PC-3 (cell line): ENCODE data around the gene LIN54. TPM values are rescaled to one million over a fixed set of nuclear protein-coding genes. Genes with fewer than 3 reads are reported as not detected.
"Not testable (repeated sequence)": the region's sequence is repeated elsewhere in the genome, so short reads cannot be mapped to it uniquely, and the experiment has no call there.

Experiments used
- ATAC-seq: fragments of 200-7000 bp; cut with Tn5 transposase; 2 replicates; pipeline ENCODE4 v1.9.1; 2020; ENCODE audit warnings: mild to moderate bottlenecking, moderate library complexity
- BruUV-seq: library from RNA; stranded (reverse); fragments of 400-500 nt; replicated peaks from 2 replicates; lab custom pipeline; 2021; lab: Mats Ljungman, UMichigan
- CTCF ChIA-PET: fragments of 300-600 bp; sonication (Branson Sonifier 250); formaldehyde crosslinking; loops from one replicate; lab custom pipeline; 2022; ENCODE audit warnings: antibody characterized with exemption; lab: Charles Lee
- POLR2A ChIA-PET: fragments of 300-600 bp; sonication (Branson Sonifier 250); formaldehyde crosslinking; loops from one replicate; lab custom pipeline; 2022; ENCODE audit warnings: antibody characterized with exemption; ENCODE audit not compliant: unreplicated experiment; lab: Charles Lee
- DNase-seq: peaks from one replicate; pipeline ENCODE4 v3.0.0-alpha.2; 2015
- H2AFZ ChIP-seq: fragments of 300-600 bp; sonication (generic); 2 replicates; pipeline ENCODE4 v1.6.0; 2016; ENCODE audit warnings: antibody characterized with exemption, low read length
- H3F3A ChIP-seq: fragments of 300-600 bp; sonication (generic); one replicate; pipeline ENCODE4 v1.6.0; 2017; ENCODE audit warnings: antibody characterized with exemption, low read length, control low read depth, mild to moderate bottlenecking; ENCODE audit not compliant: unreplicated experiment
- H3K27ac ChIP-seq: fragments of 300-600 bp; sonication (generic); 2 replicates; pipeline ENCODE4 v1.5.1; 2016; ENCODE audit warnings: mild to moderate bottlenecking, low read length
- H3K27me3 ChIP-seq: fragments of 300-600 bp; sonication (generic); 2 replicates; pipeline ENCODE4 v1.6.1; 2016; ENCODE audit warnings: low read length, mixed read lengths
- H3K36me3 ChIP-seq: fragments of 300-600 bp; sonication (generic); 2 replicates; pipeline ENCODE4 v1.6.1; 2016; ENCODE audit warnings: low read depth, mixed run types, low read length, mixed read lengths
- H3K4me1 ChIP-seq: fragments of 300-600 bp; sonication (generic); 2 replicates; pipeline ENCODE4 v1.5.1; 2016; ENCODE audit warnings: low read length; ENCODE audit not compliant: insufficient read depth
- H3K4me2 ChIP-seq: fragments of 300-600 bp; sonication (generic); 2 replicates; pipeline ENCODE4 v1.6.0; 2016; ENCODE audit warnings: low read length
- H3K4me3 ChIP-seq: fragments of 300-600 bp; sonication (generic); 2 replicates; pipeline ENCODE4 v1.5.1; 2016; ENCODE audit warnings: mild to moderate bottlenecking, low read length, mixed read lengths
- H3K79me2 ChIP-seq: fragments of 300-600 bp; sonication (generic); 2 replicates; pipeline ENCODE4 v1.6.1; 2017; ENCODE audit warnings: low read length, mixed read lengths
- H3K9ac ChIP-seq: fragments of 300-600 bp; sonication (generic); 2 replicates; pipeline ENCODE4 v1.6.0; 2016; ENCODE audit warnings: mild to moderate bottlenecking, low read length
- H3K9me2 ChIP-seq: fragments of 300-600 bp; sonication (generic); replicated peaks from 2 replicates; pipeline ENCODE4 v1.6.1; 2016; ENCODE audit warnings: mixed run types, low read length, mixed read lengths
- H3K9me3 ChIP-seq: fragments of 300-600 bp; sonication (generic); 2 replicates; pipeline ENCODE4 v1.6.1; 2016; ENCODE audit warnings: low read length, mixed read lengths
- H4K20me1 ChIP-seq: fragments of 300-600 bp; sonication (generic); 2 replicates; pipeline ENCODE4 v1.6.1; 2016; ENCODE audit warnings: low read length, mixed read lengths
- CTCF ChIP-seq: fragments of 300-600 bp; sonication (generic); conservative IDR thresholded peaks from 2 replicates; pipeline ENCODE4 v1.5.1; 2017; ENCODE audit warnings: antibody characterized with exemption, low read depth, mild to moderate bottlenecking, low read length
- EZH2 ChIP-seq: fragments of 300-600 bp; sonication (generic); IDR thresholded peaks from one replicate; pipeline ENCODE4 v1.6.1; 2017; ENCODE audit warnings: antibody characterized with exemption, mild to moderate bottlenecking, low read length; ENCODE audit not compliant: unreplicated experiment
- EZH2phosphoT487 ChIP-seq: fragments of 300-600 bp; sonication (generic); IDR thresholded peaks from 2 replicates; pipeline ENCODE4 v1.6.1; 2018; ENCODE audit warnings: mild to moderate bottlenecking, antibody characterized with exemption, low read length, borderline replicate concordance
- intact Hi-C: fragments of 100-400 bp; cut with micrococcal nuclease; formaldehyde crosslinking; loops from 2 replicates; pipeline ENCODE4 v1.9.0; 2023
- total RNA-seq: library from RNA; depleted of rRNA; stranded (reverse); fragments of >200 nt; gene quantifications from 2 replicates; pipeline ENCODE4 v1.2.3, GENCODE V29; 2014

LIN54 gene
- total RNA-seq, 1 experiment from 2014 or later, result 15.9 TPM

- H3K27ac ChIP-seq, result no peak overlapping the region
- no peaks in the 10 kb centered on the region for H3K4me1 ChIP-seq
- no peaks in the 10 kb centered on the region for H3K9me2 ChIP-seq
- no TSS peak for BruUV-seq
- ATAC-seq (no peak; the same call in 1 of the 2 replicates), DNase-seq (peak; percentile 19)
- no peaks in the 10 kb centered on the region for H3K9me3 ChIP-seq
- ChIA-PET POLR2A (no interaction called here), CTCF (no interaction called here)
- H3K4me2 ChIP-seq, result no peak overlapping the region
- H3K9ac ChIP-seq, result no peak overlapping the region
- intact Hi-C loops, result no loop called here
- TF ChIP-seq EZH2 (no peak), CTCF (no peak), EZH2phosphoT487 (no peak)
- H3K36me3 ChIP-seq, result peaks cover 4% of the 10 kb centered on the region; the same call in 1 of the 2 replicates
- no peaks in the 10 kb centered on the region for H3F3A ChIP-seq
- H3K27me3 ChIP-seq, result no peaks in the 10 kb centered on the region
- no peaks in the 10 kb centered on the region for H4K20me1 ChIP-seq
- peaks cover 52% of the 10 kb centered on the region for H3K79me2 ChIP-seq
- H3K4me3 ChIP-seq, result no peak overlapping the region
- no peak overlapping the region for H2AFZ ChIP-seq
These were observed 22.2 kb downstream of the LIN54 start for GRCh38 chr4:82988323-82988832.

- H3K27ac ChIP-seq, H3K27me3 ChIP-seq, H3K4me3 ChIP-seq, H3K36me3 ChIP-seq, H3K9ac ChIP-seq, DNase-seq, ATAC-seq, H3F3A ChIP-seq, H3K9me3 ChIP-seq, H3K4me2 ChIP-seq, H2AFZ ChIP-seq, H4K20me1 ChIP-seq, CTCF ChIA-PET, H3K9me2 ChIP-seq, POLR2A ChIA-PET, H3K4me1 ChIP-seq, BruUV-seq, intact Hi-C loops: not testable (repeated sequence)
- H3K79me2 ChIP-seq, result peaks cover 52% of the 10 kb centered on the region
These were observed 23.1 kb downstream of the LIN54 start for GRCh38 chr4:82987519-82987918.

- H3K27ac ChIP-seq, result no peak overlapping the region
- no peak for ATAC-seq
- no peaks in the 10 kb centered on the region for H4K20me1 ChIP-seq
- peaks cover 26% of the 10 kb centered on the region for H3K79me2 ChIP-seq
- no peak overlapping the region for H2AFZ ChIP-seq
- no peaks in the 10 kb centered on the region for H3K4me1 ChIP-seq
- POLR2A ChIA-PET, result no interaction called here
- CTCF ChIA-PET, result no interaction called here
- no peaks in the 10 kb centered on the region for H3K9me3 ChIP-seq
- no peak overlapping the region for H3K4me2 ChIP-seq
- H3F3A ChIP-seq, result no peaks in the 10 kb centered on the region
- DNase-seq, result peak; percentile 38
- H3K27me3 ChIP-seq, result no peaks in the 10 kb centered on the region
- no peaks in the 10 kb centered on the region for H3K9me2 ChIP-seq
- no peak overlapping the region for H3K4me3 ChIP-seq
- TF ChIP-seq CTCF, result no peak
- TF ChIP-seq EZH2, result no peak
- TF ChIP-seq EZH2phosphoT487, result no peak
- no peak overlapping the region for H3K9ac ChIP-seq
- TSS peak; percentile 12 for BruUV-seq
- peaks cover 4% of the 10 kb centered on the region; the same call in 1 of the 2 replicates for H3K36me3 ChIP-seq
- intact Hi-C loops, result no loop called here
These were observed 26.2 kb downstream of the LIN54 start for GRCh38 chr4:82984459-82984858.
